Thyroid gland (tissue), 4 donors: ENCODE measurements around the gene SYN1. TPM values are rescaled to one million over a fixed set of nuclear protein-coding genes. Genes with fewer than 3 reads are reported as not detected.

Source experiments
- DNase-seq, 2 donors: peaks; one replicate each; pipeline ENCODE4 v3.0.0-alpha.2; 2019
- H3K27ac ChIP-seq, 3 donors: fragments of 200-600 bp; sonication (generic); 1 replicate in 2 of 3; 2 replicates in 1 of 3; pipeline ENCODE4 v1.5.1; 2016 to 2019; ENCODE audit warnings: mild to moderate bottlenecking in 1 of 3, moderate library complexity in 1 of 3
- H3K27me3 ChIP-seq: fragments of 200-600 bp; sonication (generic); one replicate; pipeline ENCODE4 v1.5.1; 2019
- H3K36me3 ChIP-seq, 2 donors: fragments of 200-600 bp; sonication (generic); one replicate each; pipeline ENCODE4 v1.5.1; 2016 to 2019
- H3K4me1 ChIP-seq, 2 donors: fragments of 200-600 bp; sonication (generic); one replicate each; pipeline ENCODE4 v1.5.1; 2017 to 2019
- H3K4me3 ChIP-seq, 3 donors: fragments of 200-600 bp; sonication (generic); replicated peaks in 1 of 3; 1 replicate in 2 of 3; 2 replicates in 1 of 3; pipeline ENCODE4 v1.5.1; 2016; ENCODE audit warnings: mild to moderate bottlenecking in 1 of 3
- H3K9me3 ChIP-seq: fragments of 200-600 bp; sonication (generic); one replicate; pipeline ENCODE4 v1.5.1; 2017
- POLR2A ChIP-seq, 2 donors: fragments of 450-650 bp; IDR thresholded peaks; one replicate each; pipeline ENCODE4 v1.6.1; 2017; ENCODE audit warnings: antibody characterized with exemption in 2 of 2, mild to moderate bottlenecking in 2 of 2, moderate library complexity in 1 of 2
- WGBS, 2 donors: methylation state at CpG; one replicate each; pipeline ENCODE4 v1.1.5; 2017; 5-methylcytosine and 5-hydroxymethylcytosine counted together
- intact Hi-C: fragments of 100-400 bp; cut with DNase I; formaldehyde crosslinking; loops from one replicate; pipeline ENCODE4 v1.15.1; 2023
- total RNA-seq, 4 donors: library from RNA; depleted of rRNA; stranded (reverse); fragments of >200 nt; gene quantifications; one replicate each; pipeline ENCODE4 v1.2.3, GENCODE V29; 2016
- TF ChIP-seq, protein P1 (sequence below), 6 experiments: fragments of 200-600 bp in 3 of 6; fragments of 450-650 bp in 3 of 6; sonication (generic) in 3 of 6; IDR thresholded peaks; one replicate each; pipeline ENCODE4 v1.5.1; 2016 to 2019; ENCODE audit warnings: antibody characterized with exemption in 6 of 6, mild to moderate bottlenecking in 2 of 6, inconsistent platforms in 1 of 6, moderate library complexity in 1 of 6

The SYN1 gene
- total RNA-seq, 4 donors from 2014 or later, result 0.13 to 0.15 TPM; not detected in 2

DNA sequence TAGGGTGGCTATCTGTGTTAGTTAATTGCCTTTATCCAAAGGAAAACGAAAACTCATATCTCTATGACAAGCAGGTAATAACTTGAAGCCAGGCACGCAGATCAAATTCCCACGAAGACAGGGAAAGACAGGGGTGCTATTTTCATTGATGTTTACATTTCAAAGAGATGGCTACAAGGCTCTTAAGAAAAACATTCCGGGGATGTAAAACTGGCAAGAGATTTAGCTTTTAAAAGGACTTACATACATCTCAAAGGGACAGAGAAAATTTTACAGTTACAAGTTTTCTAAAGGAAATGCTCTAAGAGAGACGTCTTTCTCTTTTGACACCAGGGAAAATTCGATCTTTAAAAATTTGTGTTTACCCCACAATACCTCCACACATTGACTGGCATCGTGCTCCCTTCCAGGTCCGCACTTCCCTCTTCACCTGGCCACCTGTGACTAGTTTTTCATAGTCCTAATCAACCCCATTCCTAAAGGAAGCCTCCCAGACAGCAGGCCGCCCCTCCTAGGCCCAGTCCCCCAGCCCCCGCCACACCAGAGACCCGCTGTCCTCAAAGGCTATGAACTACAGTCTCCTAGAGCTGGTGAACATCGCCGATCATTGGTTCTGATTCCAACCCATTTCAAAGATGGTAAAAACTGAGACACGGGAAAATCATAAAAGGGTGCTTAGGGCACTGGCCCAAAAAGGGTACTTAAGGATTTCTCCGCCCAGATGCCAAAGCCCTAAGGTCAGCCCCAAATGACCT lies 59.3 kb downstream of the SYN1 start:
- intact Hi-C loops, result no loop called here

DNA sequence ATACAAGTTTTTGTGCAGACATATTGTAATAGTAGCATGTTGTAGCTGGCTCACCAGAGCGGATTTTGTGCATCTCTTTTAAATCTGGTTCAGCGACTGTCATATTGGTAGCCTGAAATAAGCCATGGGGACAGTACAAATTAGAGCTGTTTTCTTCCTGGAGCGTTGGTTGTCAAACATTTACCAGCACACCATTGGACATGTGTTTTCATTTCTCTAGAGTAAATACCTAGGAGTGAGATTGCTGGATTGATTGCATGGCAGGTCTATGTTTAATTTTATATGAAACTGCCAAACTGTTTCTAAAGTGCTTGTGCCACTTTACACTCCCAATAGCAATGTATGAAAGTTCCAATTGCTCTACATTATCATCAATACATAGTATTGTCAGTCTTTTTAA lies 61.2 kb downstream of the SYN1 start:
- whole genome bisulfite sequencing, 2 donors, result 90 to 95% methylated on average over 3 of the region's 3 CpGs
- Histone ChIP-seq H3K4me1 (peaks cover 0 to 9% of the 10 kb centered on the region in 2 donors), H3K36me3 (peaks cover 0 to 7% of the 10 kb centered on the region in 2 donors), H3K9me3 (no peaks in the 10 kb centered on the region), H3K4me3 (no peak overlapping the region), H3K27me3 (no peaks in the 10 kb centered on the region), H3K27ac (no peak overlapping the region)
- no peak for DNase-seq
- intact Hi-C loops, result no loop called here
- TF ChIP-seq, protein P1, sequence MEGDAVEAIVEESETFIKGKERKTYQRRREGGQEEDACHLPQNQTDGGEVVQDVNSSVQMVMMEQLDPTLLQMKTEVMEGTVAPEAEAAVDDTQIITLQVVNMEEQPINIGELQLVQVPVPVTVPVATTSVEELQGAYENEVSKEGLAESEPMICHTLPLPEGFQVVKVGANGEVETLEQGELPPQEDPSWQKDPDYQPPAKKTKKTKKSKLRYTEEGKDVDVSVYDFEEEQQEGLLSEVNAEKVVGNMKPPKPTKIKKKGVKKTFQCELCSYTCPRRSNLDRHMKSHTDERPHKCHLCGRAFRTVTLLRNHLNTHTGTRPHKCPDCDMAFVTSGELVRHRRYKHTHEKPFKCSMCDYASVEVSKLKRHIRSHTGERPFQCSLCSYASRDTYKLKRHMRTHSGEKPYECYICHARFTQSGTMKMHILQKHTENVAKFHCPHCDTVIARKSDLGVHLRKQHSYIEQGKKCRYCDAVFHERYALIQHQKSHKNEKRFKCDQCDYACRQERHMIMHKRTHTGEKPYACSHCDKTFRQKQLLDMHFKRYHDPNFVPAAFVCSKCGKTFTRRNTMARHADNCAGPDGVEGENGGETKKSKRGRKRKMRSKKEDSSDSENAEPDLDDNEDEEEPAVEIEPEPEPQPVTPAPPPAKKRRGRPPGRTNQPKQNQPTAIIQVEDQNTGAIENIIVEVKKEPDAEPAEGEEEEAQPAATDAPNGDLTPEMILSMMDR (IDR thresholded peaks at IDR 0.05), result no peak
- no peak for TF ChIP-seq POLR2A (IDR thresholded peaks at IDR 0.05)

More for the DNA sequence above, 59.3 kb downstream of the SYN1 start:
- peak overlapping the region in 2 of 3 donors; percentile 10 to 49 for H3K4me3 ChIP-seq
- peaks cover 0 to 9% of the 10 kb centered on the region in 2 donors for H3K4me1 ChIP-seq
- no peak for DNase-seq
- peak overlapping the region; percentile 53 to 94 (median 81) for H3K27ac ChIP-seq
- WGBS, 2 donors, result 19 to 34% methylated on average over 10 to 15 of the region's 15 CpGs
- H3K9me3 ChIP-seq, result no peaks in the 10 kb centered on the region
- H3K36me3 ChIP-seq, result peaks cover 7 to 22% of the 10 kb centered on the region in 2 donors
- no peak for TF ChIP-seq POLR2A (IDR thresholded peaks at IDR 0.05)
- TF ChIP-seq, protein P1 (IDR thresholded peaks at IDR 0.05), result no peak
- no peaks in the 10 kb centered on the region for H3K27me3 ChIP-seq

DNA sequence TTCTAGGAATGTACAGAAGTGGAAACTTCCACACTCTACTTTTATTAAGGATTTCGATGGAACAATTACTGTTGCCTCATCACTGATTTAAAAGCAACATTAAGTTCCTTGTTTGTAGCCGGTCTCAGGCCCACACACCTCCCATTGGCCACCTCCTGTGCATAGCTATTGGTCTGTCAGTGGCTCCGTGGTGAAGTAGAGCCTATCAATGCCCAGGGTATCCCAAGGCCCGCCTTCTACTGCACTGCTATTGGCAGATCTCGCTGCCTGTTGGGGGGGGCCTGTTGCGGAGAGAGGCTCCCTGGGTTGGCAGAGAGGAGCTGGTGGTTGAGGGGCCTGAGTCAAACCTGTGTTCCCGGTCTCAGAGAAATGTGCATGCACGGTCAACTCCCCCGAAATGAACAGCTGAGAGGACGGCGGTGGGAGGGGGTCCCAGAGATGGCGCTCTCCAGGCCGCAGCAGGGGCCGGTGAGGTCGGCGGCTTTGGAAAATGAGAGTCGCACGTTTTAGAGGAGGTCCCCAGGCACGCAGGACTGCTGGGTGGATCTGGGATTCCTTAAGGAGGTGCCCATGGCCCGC lies 63.5 kb downstream of the SYN1 start:
- no peaks in the 10 kb centered on the region for H3K36me3 ChIP-seq
- intact Hi-C loops, result no loop called here
- peak overlapping the region; percentile 71 to 86 (median 85) for H3K27ac ChIP-seq
- TF ChIP-seq, protein P1 (IDR thresholded peaks at IDR 0.05), result no peak
- peak; percentile 23 to 88 for TF ChIP-seq POLR2A (IDR thresholded peaks at IDR 0.05)
- no peaks in the 10 kb centered on the region for H3K27me3 ChIP-seq
- H3K4me3 ChIP-seq, result peak overlapping the region in 2 of 3 donors; percentile 22 to 23
- no peaks in the 10 kb centered on the region for H3K9me3 ChIP-seq
- DNase-seq, result peak; percentile 92 to 93
- H3K4me1 ChIP-seq, result no peaks in the 10 kb centered on the region
- 0 to 7% methylated on average over 3 to 17 of the region's 20 CpGs for WGBS, 2 donors

DNA sequence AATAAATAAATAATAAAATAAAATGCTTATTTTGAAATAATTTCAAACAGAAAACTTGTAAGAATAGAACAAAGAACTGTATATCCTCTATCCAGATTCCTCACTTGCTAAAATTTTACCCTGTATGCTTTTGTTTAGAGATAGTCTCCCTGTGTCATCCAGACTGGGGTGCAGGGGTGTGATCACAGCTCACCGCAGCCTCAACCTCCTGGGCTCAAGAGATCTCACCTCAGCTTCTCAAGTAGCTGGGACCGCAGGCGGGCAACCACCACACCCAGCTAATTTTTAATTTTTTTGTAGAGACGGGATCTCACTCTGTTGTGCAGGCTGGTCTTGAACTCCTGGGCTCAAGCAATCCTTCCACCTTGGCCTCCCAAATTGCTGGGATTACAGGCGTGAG lies 76.2 kb downstream of the SYN1 start:
- intact Hi-C loops, result no loop called here
- H3K36me3 ChIP-seq, result no peaks in the 10 kb centered on the region
- no peak overlapping the region for H3K27ac ChIP-seq
- TF ChIP-seq POLR2A (IDR thresholded peaks at IDR 0.05), result no peak
- TF ChIP-seq, protein P1 (IDR thresholded peaks at IDR 0.05), result no peak
- H3K4me1 ChIP-seq, result peaks cover 0 to 4% of the 10 kb centered on the region in 2 donors
- no peak overlapping the region for H3K4me3 ChIP-seq
- H3K27me3 ChIP-seq, result no peaks in the 10 kb centered on the region
- DNase-seq, result no peak
- WGBS, 2 donors, result 87 to 98% methylated on average over 5 of the region's 5 CpGs
- no peaks in the 10 kb centered on the region for H3K9me3 ChIP-seq
